Effector CD4-positive, alpha-beta T cell (primary cell): ENCODE results near the gene ANKRD44.
"Not testable (repeated sequence)": the region's sequence is repeated elsewhere in the genome, so short reads cannot be mapped to it uniquely, and the experiment has no call there.

Experiments used
- DNase-seq: peaks from one replicate; pipeline ENCODE4 v3.0.0-alpha.2; 2020

Gene ANKRD44

GRCh38 chr2:197010200-197011020, 300.2 kb downstream of the ANKRD44 start:
- no peak for DNase-seq

GRCh38 chr2:197008741-197009341, 301.7 kb downstream of the ANKRD44 start:
- DNase-seq: not testable (repeated sequence)

- no peak for DNase-seq
Measured at GRCh38 chr2:197007716-197008628, 302.6 kb downstream of the ANKRD44 start.

GRCh38 chr2:197001921-197002320, 308.7 kb downstream of the ANKRD44 start:
- no peak for DNase-seq

GRCh38 chr2:196995757-196996314, 314.7 kb downstream of the ANKRD44 start:
- no peak for DNase-seq

- no peak for DNase-seq
Measured at GRCh38 chr2:196994764-196995163, 315.8 kb downstream of the ANKRD44 start.

GRCh38 chr2:196993617-196994016, 317.0 kb downstream of the ANKRD44 start:
- DNase-seq: no peak

- DNase-seq: no peak
Measured at GRCh38 chr2:196992466-196992865, 318.1 kb downstream of the ANKRD44 start.

GRCh38 chr2:196990788-196991461, 319.7 kb downstream of the ANKRD44 start:
- DNase-seq: no peak

GRCh38 chr2:196990092-196990491, 320.5 kb downstream of the ANKRD44 start:
- no peak for DNase-seq

GRCh38 chr2:196989496-196989895, 321.1 kb downstream of the ANKRD44 start:
- DNase-seq: no peak

- no peak for DNase-seq
Measured at GRCh38 chr2:196988639-196989038, 321.9 kb downstream of the ANKRD44 start.

GRCh38 chr2:196987649-196988364, 322.8 kb downstream of the ANKRD44 start:
- no peak for DNase-seq

GRCh38 chr2:196987298-196987648, 323.3 kb downstream of the ANKRD44 start:
- no peak for DNase-seq

- no peak for DNase-seq
Measured at GRCh38 chr2:196985511-196986183, 324.9 kb downstream of the ANKRD44 start.

- DNase-seq: no peak
Measured at GRCh38 chr2:196984903-196985302, 325.7 kb downstream of the ANKRD44 start.

GRCh38 chr2:196983934-196984333, 326.6 kb downstream of the ANKRD44 start:
- DNase-seq: no peak

- DNase-seq: no peak
Measured at GRCh38 chr2:196980473-196980872, 330.1 kb downstream of the ANKRD44 start.

GRCh38 chr2:196980001-196980400, 330.6 kb downstream of the ANKRD44 start:
- DNase-seq: no peak

- no peak for DNase-seq
Measured at GRCh38 chr2:196977507-196977906, 333.1 kb downstream of the ANKRD44 start.

GRCh38 chr2:196974970-196975369, 335.6 kb downstream of the ANKRD44 start:
- DNase-seq: no peak
